ENCODE results near the gene MIA.
"Not testable (repeated sequence)": the region's sequence is repeated elsewhere in the genome, so short reads cannot be mapped to it uniquely, and the experiment has no call there.

Gene MIA

GRCh38 chr19:40750874-40751537, 24.3 kb upstream of the MIA start, which contains the start of gene SNRPA:
Gene SNRPA (plus strand): TSS chr19:40751203. CDS start chr19:40751409, 206 bp downstream.
- FAIRE-seq, result no peak

GRCh38 chr19:40752257-40752781, 23.0 kb upstream of the MIA start:
- no peak for FAIRE-seq

- no peak for FAIRE-seq
Observed at GRCh38 chr19:40754611-40755247, 20.6 kb upstream of the MIA start.

GRCh38 chr19:40755248-40755624, 20.1 kb upstream of the MIA start:
- no peak for FAIRE-seq

GRCh38 chr19:40755791-40756190, 19.5 kb upstream of the MIA start:
- FAIRE-seq, result no peak

- no peak for FAIRE-seq
Observed at GRCh38 chr19:40756502-40757110, 18.7 kb upstream of the MIA start.

- FAIRE-seq, result no peak
Observed at GRCh38 chr19:40758491-40758890, 16.8 kb upstream of the MIA start.

- FAIRE-seq, result no peak
Observed at GRCh38 chr19:40759352-40759751, 16.0 kb upstream of the MIA start.

- no peak for FAIRE-seq
Observed at GRCh38 chr19:40762754-40763470, 12.4 kb upstream of the MIA start.

GRCh38 chr19:40763526-40763925, 11.8 kb upstream of the MIA start:
- FAIRE-seq, result no peak

- no peak for FAIRE-seq
Observed at GRCh38 chr19:40763963-40764362, 11.4 kb upstream of the MIA start.

- not testable (repeated sequence) for FAIRE-seq
Observed at GRCh38 chr19:40766385-40766784, 8.9 kb upstream of the MIA start.

GRCh38 chr19:40768869-40769268, 6.5 kb upstream of the MIA start:
- no peak for FAIRE-seq

GRCh38 chr19:40771101-40771862, 4.0 kb upstream of the MIA start:
- not testable (repeated sequence) for FAIRE-seq

- FAIRE-seq, result no peak
Observed at GRCh38 chr19:40775632-40776022, 306 bp downstream of the MIA start.

- FAIRE-seq, result no peak
Observed at GRCh38 chr19:40776364-40776763, 1.0 kb downstream of the MIA start.

- no peak for FAIRE-seq
Observed at GRCh38 chr19:40776932-40777644, 1.8 kb downstream of the MIA start.

- no peak for FAIRE-seq
Observed at GRCh38 chr19:40777645-40777936, 2.3 kb downstream of the MIA start.

- peak; percentile 90 for FAIRE-seq
Observed at GRCh38 chr19:40777937-40778705, 2.8 kb downstream of the MIA start, which contains the start of gene RAB4B. Gene RAB4B (plus strand): TSS chr19:40778247. CDS start chr19:40778376, 129 bp downstream.

GRCh38 chr19:40778706-40779284, 3.5 kb downstream of the MIA start:
- FAIRE-seq, result no peak

- no peak for FAIRE-seq
Observed at GRCh38 chr19:40780582-40780981, 5.3 kb downstream of the MIA start.
